ENCODE measurements around the gene UBA1.

DNA sequence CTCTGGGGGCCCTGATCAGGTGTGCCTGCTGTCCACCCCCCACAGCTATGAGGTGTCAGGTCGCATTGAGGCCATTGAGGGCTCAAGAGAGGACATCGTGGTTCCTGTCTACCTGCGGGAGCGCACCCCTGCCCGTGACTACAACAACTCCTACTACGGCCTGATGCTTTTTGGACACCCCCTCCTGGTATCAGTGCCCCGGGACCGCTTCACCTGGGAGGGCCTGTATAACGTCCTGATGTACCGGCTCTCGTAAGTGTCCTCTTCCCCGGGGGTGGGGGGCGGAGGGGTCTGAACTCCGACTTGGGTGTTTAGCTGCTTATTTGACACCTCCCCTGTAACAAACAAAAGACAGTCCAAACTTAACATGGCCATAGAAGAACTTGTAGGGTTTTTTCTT is 49.7 kb downstream of the UBA1 start:
- TF ChIP-seq, protein P1, sequence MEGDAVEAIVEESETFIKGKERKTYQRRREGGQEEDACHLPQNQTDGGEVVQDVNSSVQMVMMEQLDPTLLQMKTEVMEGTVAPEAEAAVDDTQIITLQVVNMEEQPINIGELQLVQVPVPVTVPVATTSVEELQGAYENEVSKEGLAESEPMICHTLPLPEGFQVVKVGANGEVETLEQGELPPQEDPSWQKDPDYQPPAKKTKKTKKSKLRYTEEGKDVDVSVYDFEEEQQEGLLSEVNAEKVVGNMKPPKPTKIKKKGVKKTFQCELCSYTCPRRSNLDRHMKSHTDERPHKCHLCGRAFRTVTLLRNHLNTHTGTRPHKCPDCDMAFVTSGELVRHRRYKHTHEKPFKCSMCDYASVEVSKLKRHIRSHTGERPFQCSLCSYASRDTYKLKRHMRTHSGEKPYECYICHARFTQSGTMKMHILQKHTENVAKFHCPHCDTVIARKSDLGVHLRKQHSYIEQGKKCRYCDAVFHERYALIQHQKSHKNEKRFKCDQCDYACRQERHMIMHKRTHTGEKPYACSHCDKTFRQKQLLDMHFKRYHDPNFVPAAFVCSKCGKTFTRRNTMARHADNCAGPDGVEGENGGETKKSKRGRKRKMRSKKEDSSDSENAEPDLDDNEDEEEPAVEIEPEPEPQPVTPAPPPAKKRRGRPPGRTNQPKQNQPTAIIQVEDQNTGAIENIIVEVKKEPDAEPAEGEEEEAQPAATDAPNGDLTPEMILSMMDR (IDR thresholded peaks at IDR 0.05) = no peak
- TF ChIP-seq POLR2A (IDR thresholded peaks at IDR 0.05) = no peak
